ENCODE measurements around the gene SERPINE1. TPM values are rescaled to one million over a fixed set of nuclear protein-coding genes. Genes with fewer than 3 reads are reported as not detected.

SERPINE1 gene
- total and polyA plus RNA-seq, 2 of the 8 experiments (the other 6 are each of a cell fraction or from before 2014, with no cell fraction given): 3.7 to 5.6 TPM

DNA sequence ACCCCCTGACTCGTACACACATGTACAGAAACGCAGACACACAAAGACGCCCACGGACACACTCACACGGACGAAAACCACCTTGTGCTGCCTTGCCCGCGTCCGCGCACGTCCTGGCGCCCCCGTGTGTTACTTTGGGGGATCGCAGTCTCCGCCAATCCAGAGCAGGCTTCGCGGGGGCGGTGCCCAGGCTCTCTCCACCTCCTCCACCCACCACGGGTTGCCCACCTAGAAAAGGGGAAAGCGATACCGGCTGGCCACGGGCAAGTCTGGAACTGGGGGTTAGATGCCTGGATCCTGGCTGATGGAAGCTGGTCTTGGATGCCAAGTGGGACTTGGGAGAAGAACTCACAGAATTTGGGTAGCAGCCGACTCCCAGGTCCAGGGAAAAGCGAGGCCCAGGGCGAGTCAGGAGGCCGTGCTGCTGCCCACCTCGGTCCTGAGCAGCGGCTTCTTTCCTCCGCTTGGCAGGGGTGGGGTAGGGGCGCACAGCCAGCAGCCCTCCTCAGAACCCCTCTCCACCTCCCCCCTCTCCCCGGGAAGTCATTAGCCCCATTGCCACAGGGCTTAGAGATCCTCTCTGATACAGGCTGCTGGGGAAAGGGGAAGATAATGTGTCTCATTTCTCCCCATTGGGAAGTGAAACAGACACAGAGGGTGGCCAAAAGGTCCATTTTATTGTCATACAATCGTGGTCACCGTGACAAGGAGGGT lies 43.1 kb downstream of the SERPINE1 start:
- peak overlapping the region; percentile 36; the same call in 1 of the 2 replicates for H2AFZ ChIP-seq (ENCODE audit: low read length)
- peak overlapping the region in 3 of 4 experiments; percentile 30 to 63 (median 44); a peak in 6 of 8 replicates for H3K4me3 ChIP-seq (ENCODE audit: extremely low read depth in 1 of 4, insufficient read depth in 2 of 4, low read depth in 3 of 4, low read length in 4 of 4)
- peaks cover 2 to 12% of the 10 kb centered on the region in 2 experiments for H4K20me1 ChIP-seq (replicated peaks in 1 of 2; ENCODE audit: control insufficient read depth in 1 of 2, insufficient read depth in 2 of 2, low read length in 2 of 2)
- H3K9ac ChIP-seq (replicated peaks in 1 of 4; ENCODE audit: extremely low read depth in 1 of 4, low read depth in 3 of 4, low read length in 3 of 4): no peak overlapping the region
- H2BK20ac ChIP-seq (ENCODE audit: low read length): peak overlapping the region; percentile 98; the same call in 1 of the 2 replicates
- peak overlapping the region; percentile 98; the same call in 1 of the 2 replicates for H2BK15ac ChIP-seq (ENCODE audit: low read length)
- no peak overlapping the region for H3K27ac ChIP-seq (ENCODE audit: low read depth, low read length)
- no peak overlapping the region for H2BK5ac ChIP-seq (ENCODE audit: low read depth, low read length)
- no peak overlapping the region for H2BK120ac ChIP-seq (replicated peaks; ENCODE audit: low read depth, low read length)
- H3K4me2 ChIP-seq (ENCODE audit: insufficient read depth in 1 of 2, low read depth in 2 of 2, low read length in 2 of 2): peak overlapping the region; percentile 44 to 90
- peak overlapping the region; percentile 99; the same call in 1 of the 2 replicates for H2BK12ac ChIP-seq (ENCODE audit: low read depth, low read length)
- ChIA-PET CTCF (ENCODE audit: partially characterized antibody) (interaction anchor here (0.8 to 3.0 kb wide), 19 partner anchors 7 to 276 kb away, joined by 3 to 38 read pairs (median 5); partner anchors contain the start of genes MOGAT3 and NAT16), POLR2A (ENCODE audit: partially characterized antibody) (interaction anchor here (0.9 to 2.2 kb wide), 5 partner anchors 9 to 124 kb away, joined by 3 to 10 read pairs (median 4); no protein-coding TSS in a partner anchor)
- H3K79me2 ChIP-seq (ENCODE audit: control insufficient read depth in 1 of 2, insufficient read depth in 2 of 2, low read length in 2 of 2): no peaks in the 10 kb centered on the region
- DNase-seq (ENCODE audit: low read depth in 1 of 2, low spot score in 2 of 2) (peak in 1 of 2 experiments; percentile 98), FAIRE-seq (no peak)
- no peak overlapping the region for H2AK5ac ChIP-seq (ENCODE audit: low read depth, low read length)
- no peak overlapping the region for H3K4ac ChIP-seq (replicated peaks; ENCODE audit: insufficient read length, low read depth, low read length)
- no peak overlapping the region for H4K5ac ChIP-seq (ENCODE audit: insufficient read length, low read depth, low read length)
- peaks cover 36% of the 10 kb centered on the region for H3K23me2 ChIP-seq (ENCODE audit: low read depth, low read length)
- H4K8ac ChIP-seq (ENCODE audit: extremely low read depth, insufficient read depth, low read length): no peak overlapping the region; the same call in 1 of the 2 replicates
- H3K9me3 ChIP-seq (ENCODE audit: insufficient read depth in 2 of 2, low read depth in 1 of 2, low read length in 1 of 2): no peaks in the 10 kb centered on the region
- no peak overlapping the region; the same call in 1 of the 2 replicates for H3K18ac ChIP-seq (ENCODE audit: extremely low read depth, low read length)
- peaks cover 11 to 74% (median 50%) of the 10 kb centered on the region in 4 experiments for H3K4me1 ChIP-seq (replicated peaks in 1 of 4; ENCODE audit: control insufficient read depth in 3 of 4, insufficient read depth in 4 of 4, low read length in 3 of 4)
- no peak overlapping the region for H3K23ac ChIP-seq (ENCODE audit: insufficient read length)
- peaks cover 52 to 93% (median 81%) of the 10 kb centered on the region in 4 experiments for H3K27me3 ChIP-seq (replicated peaks in 1 of 4; ENCODE audit: control insufficient read depth in 3 of 4, extremely low read depth in 1 of 4, insufficient read depth in 3 of 4, low read length in 3 of 4)
- H3K56ac ChIP-seq (replicated peaks; ENCODE audit: insufficient read length, low read depth, low read length): no peak overlapping the region
- no peaks in the 10 kb centered on the region for H3K79me1 ChIP-seq (ENCODE audit: low read depth, low read length)
- H3K36me3 ChIP-seq (ENCODE audit: control insufficient read depth in 2 of 4, insufficient read depth in 4 of 4, low read length in 3 of 4): no peaks in the 10 kb centered on the region
- 1% methylated on average over 25 of the region's 33 CpGs; no CpG with 5 or more reads in 1 of the 2 experiments for WGBS, 2 experiments (ENCODE audit: extremely low coverage in 1 of 2, insufficient coverage in 1 of 2, insufficient read length in 1 of 2, insufficient replicate concordance in 2 of 2, low coverage in 1 of 2, low lambda C conversion rate in 2 of 2, missing lambda C conversion rate in 1 of 2)
- no peak overlapping the region for H3K14ac ChIP-seq (ENCODE audit: insufficient read length)
- H4K91ac ChIP-seq (replicated peaks; ENCODE audit: insufficient read length, low read length): no peak overlapping the region
- TF ChIP-seq, protein P1, sequence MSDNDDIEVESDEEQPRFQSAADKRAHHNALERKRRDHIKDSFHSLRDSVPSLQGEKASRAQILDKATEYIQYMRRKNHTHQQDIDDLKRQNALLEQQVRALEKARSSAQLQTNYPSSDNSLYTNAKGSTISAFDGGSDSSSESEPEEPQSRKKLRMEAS (IDR thresholded peaks at IDR 0.05): 0 out of 2 replicates have a peak, but pooled peaks have one; percentile 24
- no peak for TF ChIP-seq PHF8 (conservative IDR thresholded peaks at IDR 0.05; ENCODE audit: low read depth, low read length)
- TF ChIP-seq CREB1 (IDR thresholded peaks at IDR 0.05): peak; percentile 66; the same call in 1 of the 2 replicates
- TF ChIP-seq SAP30 (IDR thresholded peaks at IDR 0.05; ENCODE audit: insufficient read depth, insufficient replicate concordance, low read length): no peak
- TF ChIP-seq EGR1 (IDR thresholded peaks at IDR 0.05; ENCODE audit: borderline replicate concordance, low read depth, low read length): peak; percentile 96
- peak; percentile 47 for TF ChIP-seq SUZ12 (IDR thresholded peaks at IDR 0.05; ENCODE audit: low read length)
- no peak for TF ChIP-seq SIX5 (IDR thresholded peaks at IDR 0.05; ENCODE audit: low read depth, low read length)
- TF ChIP-seq SIN3A (conservative IDR thresholded peaks at IDR 0.05 in 1 of 2, IDR thresholded peaks at IDR 0.05 in 1 of 2; ENCODE audit: low read depth in 1 of 2, low read length in 2 of 2): 0 out of 4 replicates have a peak, but pooled peaks of 1 of the 2 experiments have one; percentile 54
- 0 out of 4 replicates have a peak, but pooled peaks of 1 of the 2 experiments have one; percentile 29 for TF ChIP-seq HDAC2 (IDR thresholded peaks at IDR 0.05; ENCODE audit: borderline replicate concordance in 1 of 2, low read depth in 2 of 2, low read length in 2 of 2)

All from H1 (cell line).